Right atrium auricular region (tissue), 2 donors: Measurements from ENCODE around the gene TICRR. TPM values are rescaled to one million over a fixed set of nuclear protein-coding genes. Genes with fewer than 3 reads are reported as not detected.

ENCODE experiments used
- DNase-seq: peaks from one replicate; pipeline ENCODE4 v3.0.0-alpha.2; 2019; ENCODE audit warnings: low spot score
- H3K27ac ChIP-seq, 2 donors: fragments of 200-600 bp; sonication (generic); 1 replicate in 1 of 2; 2 replicates in 1 of 2; pipeline ENCODE4 v1.5.1; 2016 to 2019
- H3K27me3 ChIP-seq, 2 donors: fragments of 200-600 bp; sonication (generic); one replicate each; pipeline versions ENCODE4 v1.5.1 to v1.6.0; 2017 to 2019
- H3K36me3 ChIP-seq: fragments of 200-600 bp; sonication (generic); one replicate; pipeline ENCODE4 v1.5.1; 2016
- H3K4me1 ChIP-seq, 2 donors: fragments of 200-600 bp; sonication (generic); one replicate each; pipeline versions ENCODE4 v1.5.1 to v1.6.0; 2017 to 2019
- H3K4me3 ChIP-seq, 2 donors: fragments of 200-600 bp; sonication (generic); 1 replicate in 1 of 2; 2 replicates in 1 of 2; pipeline ENCODE4 v1.5.1; 2017 to 2019; ENCODE audit warnings: mild to moderate bottlenecking in 1 of 2, moderate library complexity in 1 of 2
- H3K9me3 ChIP-seq, 2 donors: fragments of 200-600 bp; sonication (generic); one replicate each; pipeline ENCODE4 v1.5.1; 2019
- total RNA-seq, 2 donors: library from RNA; depleted of rRNA; stranded (reverse); fragments of >200 nt; gene quantifications; one replicate each; pipeline ENCODE4 v1.1.0, GENCODE V29; 2016
- TF ChIP-seq, protein P1 (sequence below), 2 donors: fragments of 200-600 bp; sonication (generic); IDR thresholded peaks; one replicate each; pipeline ENCODE4 v1.5.1; 2019; ENCODE audit warnings: antibody characterized with exemption in 2 of 2

TICRR gene
- total RNA-seq, 2 donors from 2014 or later = not detected

DNA sequence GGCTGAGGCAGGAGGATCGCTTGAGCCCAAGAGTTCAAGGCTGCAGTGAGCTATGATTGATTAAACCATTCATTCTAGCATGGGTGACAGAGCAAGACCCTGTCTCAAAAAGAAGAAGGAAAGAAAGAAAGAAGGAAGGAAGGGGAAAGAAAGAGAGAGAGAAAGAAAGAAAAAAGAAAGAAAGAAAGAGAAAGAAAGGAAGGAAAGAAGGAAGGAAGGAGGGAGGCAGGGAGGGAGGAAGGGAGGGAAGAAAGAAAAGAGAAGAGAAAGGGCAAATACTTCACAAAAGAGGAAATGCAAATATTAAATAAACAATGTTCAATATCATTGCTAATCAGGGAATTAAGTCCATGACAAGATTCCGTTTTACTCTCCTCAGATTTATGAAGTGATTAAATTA, 84.0 kb downstream of the TICRR start:
- Histone ChIP-seq H3K9me3 (no peaks in the 10 kb centered on the region), H3K27ac (no peak overlapping the region), H3K4me1 (peaks cover 0 to 20% of the 10 kb centered on the region in 2 donors), H3K36me3 (no peaks in the 10 kb centered on the region), H3K4me3 (no peak overlapping the region), H3K27me3 (no peaks in the 10 kb centered on the region)
- no peak for DNase-seq
- TF ChIP-seq, protein P1, sequence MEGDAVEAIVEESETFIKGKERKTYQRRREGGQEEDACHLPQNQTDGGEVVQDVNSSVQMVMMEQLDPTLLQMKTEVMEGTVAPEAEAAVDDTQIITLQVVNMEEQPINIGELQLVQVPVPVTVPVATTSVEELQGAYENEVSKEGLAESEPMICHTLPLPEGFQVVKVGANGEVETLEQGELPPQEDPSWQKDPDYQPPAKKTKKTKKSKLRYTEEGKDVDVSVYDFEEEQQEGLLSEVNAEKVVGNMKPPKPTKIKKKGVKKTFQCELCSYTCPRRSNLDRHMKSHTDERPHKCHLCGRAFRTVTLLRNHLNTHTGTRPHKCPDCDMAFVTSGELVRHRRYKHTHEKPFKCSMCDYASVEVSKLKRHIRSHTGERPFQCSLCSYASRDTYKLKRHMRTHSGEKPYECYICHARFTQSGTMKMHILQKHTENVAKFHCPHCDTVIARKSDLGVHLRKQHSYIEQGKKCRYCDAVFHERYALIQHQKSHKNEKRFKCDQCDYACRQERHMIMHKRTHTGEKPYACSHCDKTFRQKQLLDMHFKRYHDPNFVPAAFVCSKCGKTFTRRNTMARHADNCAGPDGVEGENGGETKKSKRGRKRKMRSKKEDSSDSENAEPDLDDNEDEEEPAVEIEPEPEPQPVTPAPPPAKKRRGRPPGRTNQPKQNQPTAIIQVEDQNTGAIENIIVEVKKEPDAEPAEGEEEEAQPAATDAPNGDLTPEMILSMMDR (IDR thresholded peaks at IDR 0.05) = no peak

DNA sequence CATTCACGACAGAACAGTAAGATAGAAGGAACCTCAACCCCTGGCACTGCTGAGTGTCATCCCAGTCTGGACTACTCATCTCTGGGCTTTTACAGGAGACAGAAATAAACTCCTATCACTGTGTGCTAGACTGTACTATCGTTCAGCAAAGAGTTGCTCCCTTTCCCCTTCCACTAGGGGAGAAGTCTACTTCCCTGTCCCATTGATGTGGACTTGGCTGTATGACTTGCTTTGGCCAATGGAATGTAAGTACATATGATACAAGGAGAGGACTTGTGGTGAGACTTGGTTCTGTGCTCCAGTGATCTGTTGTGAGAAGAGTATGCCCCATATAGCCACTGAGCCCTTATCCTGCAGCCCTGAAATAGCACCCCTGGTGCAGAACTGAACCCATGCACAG, 85.3 kb downstream of the TICRR start:
- TF ChIP-seq, protein P1 (IDR thresholded peaks at IDR 0.05) = no peak
- no peak for DNase-seq

DNA sequence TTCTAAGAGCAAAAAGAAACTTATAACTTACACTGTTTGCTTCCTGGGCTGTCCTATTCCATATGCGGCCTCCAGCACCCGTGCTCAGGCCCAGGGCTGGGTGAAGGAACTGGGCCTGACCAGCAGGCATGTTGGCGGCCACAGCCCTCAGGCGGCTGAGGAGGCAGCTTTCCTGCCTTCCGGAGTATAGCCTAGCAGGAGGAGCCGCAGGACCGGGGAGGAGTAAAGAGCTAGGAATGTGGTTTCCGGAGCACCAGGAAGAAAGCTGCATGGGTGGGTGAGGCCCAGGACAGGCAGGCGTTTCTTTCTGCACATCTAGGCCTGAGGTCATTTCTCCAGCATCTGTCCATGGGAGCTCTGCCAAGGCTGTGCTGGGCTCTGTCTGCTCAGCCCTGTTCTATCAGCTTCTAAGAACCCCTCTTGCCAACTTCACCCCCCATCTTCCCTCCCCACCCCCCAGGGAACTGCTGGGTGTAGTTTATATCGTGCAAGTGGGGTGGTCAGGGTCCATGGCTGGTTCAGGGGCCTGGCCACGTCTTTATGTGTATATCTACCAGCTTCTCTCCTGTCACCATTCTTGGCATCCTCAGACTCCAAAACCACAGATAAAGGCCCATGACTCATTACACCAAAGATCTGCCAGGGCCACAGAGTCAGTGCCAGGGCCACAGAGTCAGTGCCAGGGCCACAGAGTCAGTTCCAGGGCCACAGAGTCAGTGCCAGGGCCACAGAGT, 87.8 kb downstream of the TICRR start:
- TF ChIP-seq, protein P1 (IDR thresholded peaks at IDR 0.05) = no peak
- Histone ChIP-seq H3K9me3 (no peaks in the 10 kb centered on the region), H3K27ac (peak overlapping the region; percentile 63 to 85), H3K4me1 (peaks cover 0 to 28% of the 10 kb centered on the region in 2 donors), H3K27me3 (no peaks in the 10 kb centered on the region), H3K36me3 (no peaks in the 10 kb centered on the region), H3K4me3 (no peak overlapping the region)
- peak; percentile 90 for DNase-seq

More for the DNA sequence above, 85.3 kb downstream of the TICRR start:
- H3K36me3 ChIP-seq = no peaks in the 10 kb centered on the region
- no peak overlapping the region for H3K4me3 ChIP-seq
- no peak overlapping the region for H3K27ac ChIP-seq
- no peaks in the 10 kb centered on the region for H3K27me3 ChIP-seq
- H3K4me1 ChIP-seq = peaks cover 0 to 22% of the 10 kb centered on the region in 2 donors
- H3K9me3 ChIP-seq = no peaks in the 10 kb centered on the region

DNA sequence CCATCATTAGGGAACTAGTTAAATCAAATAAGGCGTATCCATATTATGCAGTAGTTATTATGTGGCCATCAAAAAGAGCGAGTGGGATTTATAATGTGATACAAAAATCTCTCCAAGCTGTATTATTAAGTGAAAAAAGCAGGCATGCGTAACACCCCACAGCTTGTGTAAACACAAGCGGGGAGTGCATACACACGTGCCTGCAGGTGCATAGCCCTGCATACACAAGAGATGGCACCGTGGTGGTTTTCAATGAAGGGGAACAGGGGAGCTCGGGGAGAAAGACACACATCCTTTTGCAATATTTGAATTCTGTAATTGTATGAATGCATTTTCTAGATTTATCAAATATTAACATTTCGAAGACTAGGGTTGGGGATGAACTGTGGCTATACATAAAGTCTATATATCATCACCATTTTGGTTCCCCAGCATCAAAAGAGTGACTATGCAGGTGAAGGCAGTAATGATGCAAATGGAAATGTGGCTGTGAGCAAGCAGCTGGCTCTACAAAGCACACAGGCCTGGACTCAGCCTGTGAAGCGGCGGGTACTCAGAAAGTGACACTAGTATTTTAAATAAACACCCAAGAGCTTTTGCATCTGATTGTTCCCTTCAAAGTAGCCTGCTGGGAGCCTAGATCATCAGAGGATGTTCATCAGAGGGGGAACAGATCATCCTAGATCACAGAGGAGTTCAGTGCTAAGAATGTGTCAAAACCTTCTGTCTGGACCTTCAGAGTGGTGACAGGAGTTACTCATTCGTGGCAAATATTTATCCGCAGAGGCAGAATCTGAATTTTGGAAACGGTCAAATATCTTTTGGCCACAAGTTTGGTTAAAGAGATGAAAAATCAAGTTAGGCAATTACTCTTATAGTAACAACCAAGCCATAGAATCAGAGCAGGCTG, 89.4 kb downstream of the TICRR start:
- peaks cover 0 to 28% of the 10 kb centered on the region in 2 donors for H3K4me1 ChIP-seq
- no peak for DNase-seq
- H3K9me3 ChIP-seq = no peaks in the 10 kb centered on the region
- peak overlapping the region; percentile 22 to 44 for H3K4me3 ChIP-seq
- peak overlapping the region; percentile 82 to 92 for H3K27ac ChIP-seq
- no peaks in the 10 kb centered on the region for H3K27me3 ChIP-seq
- H3K36me3 ChIP-seq = no peaks in the 10 kb centered on the region
- TF ChIP-seq, protein P1 (IDR thresholded peaks at IDR 0.05) = no peak

DNA sequence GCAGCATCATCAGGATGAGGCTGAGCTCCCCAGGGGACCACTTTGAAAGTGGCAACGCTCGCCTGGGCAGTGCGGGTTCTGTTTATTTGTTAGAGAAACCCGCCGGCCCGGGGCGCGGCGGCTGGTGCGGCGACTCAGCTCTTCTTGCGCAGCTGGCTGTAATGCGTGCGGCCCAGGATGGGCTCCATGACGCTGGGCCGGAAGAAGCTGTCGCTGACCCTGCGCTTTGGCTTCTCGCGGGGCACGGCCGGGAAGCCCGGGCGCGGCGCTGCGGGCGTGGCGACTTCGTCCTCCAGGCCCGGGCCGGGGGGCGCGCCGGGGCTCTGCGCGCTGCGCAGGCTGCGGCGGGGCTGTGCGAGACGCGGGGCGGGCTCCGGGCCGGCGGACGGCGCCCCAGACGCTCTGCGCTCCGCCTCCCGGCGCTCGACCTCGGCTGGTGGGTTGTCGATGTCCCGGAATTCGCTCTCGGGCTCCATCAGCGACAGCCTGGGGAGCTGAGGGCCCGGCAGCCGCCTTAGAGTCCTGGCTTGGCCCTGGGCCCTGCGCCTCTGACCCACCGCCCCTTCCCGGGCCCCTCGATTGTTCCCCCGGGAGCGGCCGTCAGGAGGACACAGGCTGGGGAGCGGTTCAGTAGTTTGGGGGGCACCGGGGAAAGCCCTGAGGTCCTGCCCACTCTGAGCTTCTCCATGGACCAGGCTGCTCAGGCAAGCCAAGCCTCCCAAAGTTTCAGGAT, 90.3 kb downstream of the TICRR start:
- Histone ChIP-seq H3K4me3 (peak overlapping the region; percentile 22 to 44), H3K36me3 (no peaks in the 10 kb centered on the region), H3K27me3 (no peaks in the 10 kb centered on the region), H3K27ac (peak overlapping the region; percentile 82 to 92), H3K4me1 (peaks cover 0 to 28% of the 10 kb centered on the region in 2 donors), H3K9me3 (no peaks in the 10 kb centered on the region)
- DNase-seq = peak; percentile 79
- TF ChIP-seq, protein P1 (IDR thresholded peaks at IDR 0.05) = no peak
